IMR-90 (cell line): ENCODE measurements around the gene ST6GALNAC5. TPM values are rescaled to one million over a fixed set of nuclear protein-coding genes. Genes with fewer than 3 reads are reported as not detected.
A peak's percentile ranks its signal among the peaks of the same experiment; 100 is the strongest.

ENCODE experiments used
- ATAC-seq: fragments of 200-7000 bp; cut with Tn5 transposase; 2 replicates; pipeline ENCODE4 v1.9.1; 2020; ENCODE audit warnings: low read depth, mild to moderate bottlenecking, moderate library complexity
- BruUV-seq: library from RNA; stranded (reverse); fragments of 400-500 nt; replicated peaks from 2 replicates; lab custom pipeline; 2021; lab: Mats Ljungman, UMichigan
- CTCF ChIA-PET: fragments of 300-600 bp; formaldehyde crosslinking; extraction: SDS; loops from one replicate; lab custom pipeline; 2021; ENCODE audit warnings: antibody characterized with exemption; lab: Yijun Ruan, JAX
- POLR2A ChIA-PET: fragments of 300-600 bp; sonication (Branson Sonifier 250); formaldehyde crosslinking; loops from one replicate; lab custom pipeline; 2022; ENCODE audit warnings: antibody characterized with exemption; ENCODE audit not compliant: unreplicated experiment; lab: Charles Lee
- DNase-seq: peaks from one replicate; pipeline ENCODE4 v3.0.0; 2013
- H2AFZ ChIP-seq: replicated peaks from 2 replicates; pipeline ENCODE3; 2013; ENCODE audit warnings: low read length, mild to moderate bottlenecking; ENCODE audit not compliant: poor library complexity
- H2AK5ac ChIP-seq: 2 replicates; pipeline ENCODE4 v1.6.1; 2013; ENCODE audit warnings: low read depth, low read length, inconsistent platforms
- H2AK9ac ChIP-seq: replicated peaks from 2 replicates; pipeline ENCODE3; 2013; ENCODE audit warnings: mild to moderate bottlenecking, low read depth, low read length, moderate library complexity; ENCODE audit not compliant: poor library complexity
- H2BK120ac ChIP-seq: 2 replicates; pipeline ENCODE4 v1.6.1; 2013; ENCODE audit warnings: low read depth, low read length, inconsistent platforms
- H2BK15ac ChIP-seq: 3 replicates; pipeline ENCODE4 v1.6.1; 2013; ENCODE audit warnings: low read depth, low read length, inconsistent platforms
- H2BK20ac ChIP-seq: 2 replicates; pipeline ENCODE4 v1.6.1; 2013; ENCODE audit warnings: low read depth, mild to moderate bottlenecking, inconsistent platforms, low read length, moderate library complexity
- H2BK5ac ChIP-seq: 2 replicates; pipeline ENCODE4 v1.6.1; 2013; ENCODE audit warnings: mild to moderate bottlenecking, low read depth, low read length, inconsistent platforms; ENCODE audit not compliant: poor library complexity, severe bottlenecking
- H3K14ac ChIP-seq: replicated peaks from 2 replicates; pipeline ENCODE4 v1.6.1; 2013; ENCODE audit warnings: low read depth, low read length, inconsistent platforms
- H3K18ac ChIP-seq: 2 replicates; pipeline ENCODE4 v1.6.1; 2013; ENCODE audit warnings: low read depth, low read length, control low read depth
- H3K23ac ChIP-seq: 2 replicates; pipeline ENCODE4 v1.6.1; 2013; ENCODE audit warnings: low read depth, low read length, inconsistent platforms
- H3K27ac ChIP-seq: 2 replicates; pipeline ENCODE4 v1.5.1; 2013; ENCODE audit warnings: mild to moderate bottlenecking, control low read depth, low read length; ENCODE audit not compliant: insufficient read depth
- H3K27me3 ChIP-seq: 2 replicates; pipeline ENCODE4 v1.6.1; 2013; ENCODE audit warnings: low read length; ENCODE audit not compliant: control insufficient read depth, insufficient read depth
- H3K36me3 ChIP-seq: 2 replicates; pipeline ENCODE4 v1.6.1; 2013; ENCODE audit warnings: low read length, mixed read lengths; ENCODE audit not compliant: control insufficient read depth, insufficient read depth
- H3K4ac ChIP-seq: 2 replicates; pipeline ENCODE4 v1.6.1; 2013; ENCODE audit warnings: low read depth, low read length, inconsistent platforms
- H3K4me1 ChIP-seq: 2 replicates; pipeline ENCODE4 v1.6.1; 2013; ENCODE audit warnings: low read length, mixed read lengths; ENCODE audit not compliant: control insufficient read depth, insufficient read depth
- H3K4me2 ChIP-seq: 2 replicates; pipeline ENCODE4 v1.6.1; 2013; ENCODE audit warnings: low read depth, mild to moderate bottlenecking, control low read depth, low read length, moderate library complexity
- H3K4me3 ChIP-seq: 2 replicates; pipeline ENCODE4 v1.5.1; 2013; ENCODE audit warnings: low read depth, mild to moderate bottlenecking, control low read depth, low read length, moderate library complexity; ENCODE audit not compliant: insufficient read depth
- H3K56ac ChIP-seq: 2 replicates; pipeline ENCODE4 v1.6.1; 2013; ENCODE audit warnings: low read length, inconsistent platforms; ENCODE audit not compliant: insufficient read depth; ENCODE audit errors: extremely low read depth
- H3K79me1 ChIP-seq, 2 experiments: 2 replicates each; pipeline ENCODE4 v1.6.1; 2013; ENCODE audit warnings: low read length in 2 of 2, inconsistent platforms in 1 of 2, low read depth in 1 of 2
- H3K9ac ChIP-seq: 2 replicates; pipeline ENCODE4 v1.6.1; 2013; ENCODE audit warnings: low read depth, low read length, control low read depth
- H3K9me1 ChIP-seq: 2 replicates; pipeline ENCODE4 v1.6.1; 2013; ENCODE audit warnings: low read length, inconsistent platforms; ENCODE audit not compliant: insufficient read depth
- H3K9me3 ChIP-seq: 2 replicates; pipeline ENCODE4 v1.6.1; 2013; ENCODE audit warnings: low read length; ENCODE audit not compliant: control insufficient read depth, insufficient read depth
- H4K20me1 ChIP-seq: 2 replicates; pipeline ENCODE4 v1.6.1; 2013; ENCODE audit warnings: low read length, inconsistent platforms; ENCODE audit not compliant: insufficient read depth
- H4K5ac ChIP-seq: 2 replicates; pipeline ENCODE4 v1.6.1; 2013; ENCODE audit warnings: mild to moderate bottlenecking, low read depth, low read length, control low read depth
- H4K8ac ChIP-seq, 2 experiments: 2 replicates each; pipeline ENCODE4 v1.6.1; 2013; ENCODE audit warnings: low read depth in 2 of 2, low read length in 2 of 2, control low read depth in 1 of 2, inconsistent platforms in 1 of 2
- H4K91ac ChIP-seq: 2 replicates; pipeline ENCODE4 v1.6.1; 2013; ENCODE audit warnings: low read depth, low read length, inconsistent platforms; ENCODE audit not compliant: insufficient read depth
- CEBPB ChIP-seq: IDR thresholded peaks from 2 replicates; pipeline ENCODE4 v1.6.1; 2012; ENCODE audit warnings: low read depth, low read length, improper control_type of control experiment
- MXI1 ChIP-seq: IDR thresholded peaks from 2 replicates; pipeline ENCODE4 v1.6.1; 2012; ENCODE audit warnings: low read depth, mild to moderate bottlenecking, low read length, moderate library complexity, borderline replicate concordance
- WGBS, 2 experiments: methylation state at CpG; one replicate each; pipeline versions ENCODE4 v1.1.5 to v1.1.7; 2013; ENCODE audit warnings: missing lambda C conversion rate in 2 of 2; ENCODE audit not compliant: insufficient read length in 1 of 2; ENCODE audit errors: extremely low coverage in 2 of 2; 5-methylcytosine and 5-hydroxymethylcytosine counted together
- dilution Hi-C: fragments of 300-500 bp; cut with HindIII; formaldehyde crosslinking; loops from one replicate; pipeline ENCODE4 v1.14.3; 2018; ENCODE audit warnings: low sequenced_read_pairs; ENCODE audit not compliant: unreplicated experiment
- in situ Hi-C: fragments of 300-500 bp; cut with MboI; formaldehyde crosslinking; loops from 3 replicates; pipeline ENCODE4 v1.14.3; 2019; ENCODE audit warnings: low sequenced_read_pairs, inconsistent platforms, mixed read lengths
- intact Hi-C: fragments of 100-400 bp; cut with micrococcal nuclease; formaldehyde crosslinking; loops from 2 replicates; pipeline ENCODE4 v1.10.0; 2022
- polyA plus RNA-seq, 3 experiments: library from polyadenylated mRNA; depleted of rRNA; stranded (reverse); fragments of >200 nt; gene quantifications; 2 replicates each; pipeline ENCODE4 v1.2.3, GENCODE V29; 2012; ENCODE audit warnings: low replicate concordance in 1 of 3
- total RNA-seq: library from RNA; depleted of rRNA; stranded (reverse); fragments of >200 nt; gene quantifications from 2 replicates; pipeline ENCODE4 v1.2.3, GENCODE V29; 2012

ST6GALNAC5 gene
- total and polyA plus RNA-seq, 2 of the 4 experiments (the other 2 are of a cell fraction), result 3.4 to 4.0 TPM

GRCh38 chr1:76891931-76892622, 24.8 kb downstream of the ST6GALNAC5 start:
- no peak overlapping the region for H4K91ac ChIP-seq
- H2BK120ac ChIP-seq, result no peak overlapping the region
- no peak overlapping the region for H2BK15ac ChIP-seq
- H3K36me3 ChIP-seq, result no peaks in the 10 kb centered on the region
- H2AFZ ChIP-seq, result no peak overlapping the region
- H3K4me2 ChIP-seq, result no peak overlapping the region
- in situ Hi-C loops (no loop called here), dilution Hi-C loops (no loop called here), intact Hi-C loops (no loop called here)
- H3K18ac ChIP-seq, result no peak overlapping the region
- H2BK5ac ChIP-seq, result no peak overlapping the region
- H2AK5ac ChIP-seq, result no peak overlapping the region
- H3K27me3 ChIP-seq, result no peaks in the 10 kb centered on the region
- no peaks in the 10 kb centered on the region for H3K4me1 ChIP-seq
- H3K27ac ChIP-seq, result no peak overlapping the region
- no peaks in the 10 kb centered on the region for H3K9me1 ChIP-seq
- H4K5ac ChIP-seq, result no peak overlapping the region
- peak; percentile 61 for DNase-seq
- H2BK20ac ChIP-seq, result no peak overlapping the region
- no peak overlapping the region for H3K4me3 ChIP-seq
- BruUV-seq, result no TSS peak
- no peak overlapping the region for H3K23ac ChIP-seq
- TF ChIP-seq CEBPB (peak; percentile 68), MXI1 (no peak)
- H4K8ac ChIP-seq, result no peak overlapping the region
- no CpG with 5 or more reads among the region's 4 CpGs for WGBS, 2 experiments
- peak; percentile 89 for ATAC-seq
- no peak overlapping the region for H3K4ac ChIP-seq
- ChIA-PET POLR2A (no interaction called here), CTCF (interaction anchor here (0.8 to 1.3 kb wide), 2 partner anchors 11 to 234 kb away, joined by 3 to 4 read pairs; no protein-coding TSS in a partner anchor)
- no peaks in the 10 kb centered on the region for H3K9me3 ChIP-seq
- no peak overlapping the region for H3K9ac ChIP-seq
- H2AK9ac ChIP-seq, result no peak overlapping the region
- H3K56ac ChIP-seq, result no peak overlapping the region
- H3K14ac ChIP-seq, result no peak overlapping the region
- no peaks in the 10 kb centered on the region for H3K79me1 ChIP-seq
- no peaks in the 10 kb centered on the region for H4K20me1 ChIP-seq
